Thymus (tissue), 14 donors: ENCODE measurements around the gene DIPK1A. TPM values are rescaled to one million over a fixed set of nuclear protein-coding genes. Genes with fewer than 3 reads are reported as not detected.

Experiments
- DNase-seq, 9 donors: peaks; one replicate each; pipeline ENCODE4 v3.0.0-alpha.2; 2013; ENCODE audit warnings: low spot score in 9 of 9, low read depth in 6 of 9, missing footprints in 1 of 9
- H3K27ac ChIP-seq, 2 donors: one replicate each; pipeline ENCODE4 v1.5.1; 2013; ENCODE audit warnings: control low read depth in 1 of 2, low read depth in 1 of 2, low read length in 1 of 2, mild to moderate bottlenecking in 1 of 2, moderate library complexity in 1 of 2
- H3K27me3 ChIP-seq, 2 donors: one replicate each; pipeline ENCODE4 v1.5.1; 2013; ENCODE audit warnings: low read length in 1 of 2; ENCODE audit not compliant: control insufficient read depth in 2 of 2, insufficient read depth in 1 of 2
- H3K36me3 ChIP-seq, 2 donors: one replicate each; pipeline ENCODE4 v1.5.1; 2013; ENCODE audit warnings: low read length in 1 of 2, mild to moderate bottlenecking in 1 of 2, moderate library complexity in 1 of 2; ENCODE audit not compliant: control insufficient read depth in 2 of 2, insufficient read depth in 2 of 2
- H3K4me1 ChIP-seq, 2 donors: one replicate each; pipeline ENCODE4 v1.5.1; 2013; ENCODE audit warnings: low read length in 2 of 2; ENCODE audit not compliant: control insufficient read depth in 2 of 2, insufficient read depth in 2 of 2
- H3K4me3 ChIP-seq, 2 donors: one replicate each; pipeline ENCODE4 v1.5.1; 2013; ENCODE audit warnings: low read length in 2 of 2, control low read depth in 1 of 2, mild to moderate bottlenecking in 1 of 2
- H3K9me3 ChIP-seq, 2 donors: one replicate each; pipeline ENCODE4 v1.5.1; 2013; ENCODE audit warnings: low read length in 1 of 2, mild to moderate bottlenecking in 1 of 2; ENCODE audit not compliant: control insufficient read depth in 2 of 2, insufficient read depth in 1 of 2
- WGBS: extraction: QIAGEN DNeasy Blood & Tissue Kit; methylation state at CpG from one replicate; pipeline ENCODE4 v1.1.7; 2013; 5-methylcytosine and 5-hydroxymethylcytosine counted together
- long read RNA-seq, 10 donors: transcript quantifications; one replicate each; lab custom pipeline, GENCODE V29; 2026
- polyA plus RNA-seq: library from polyadenylated mRNA; stranded (reverse); fragments of 200-250 nt; gene quantifications from one replicate; pipeline ENCODE4 v1.2.3, GENCODE V29; 2013
- total RNA-seq: library from RNA; stranded (reverse); fragments of 120-200 nt; gene quantifications from one replicate; pipeline ENCODE4 v1.2.4, GENCODE V29; 2013
- donor health status: healthy.

The DIPK1A gene
- total RNA-seq = 11.9 TPM
- polyA plus RNA-seq = 13.1 TPM
- long read RNA-seq, donor 1, partial matches to known transcripts = 0 of 1 reads
- long read RNA-seq, donor 1, other reads (novel, unspliced or antisense) = 0 of 1 reads
- long read RNA-seq, donor 2, transcript FAM69A-201 (5 exons, 2,574 nt) = major isoform, 22 of 7,842 reads
- long read RNA-seq, donor 2, partial matches to known transcripts = 7,615 of 7,842 reads
- long read RNA-seq, donor 2, other reads (novel, unspliced or antisense) = 205 of 7,842 reads
- long read RNA-seq, donor 3, transcript FAM69A-201 (5 exons, 2,574 nt) = major isoform, 14 of 6,130 reads
- long read RNA-seq, donor 3, partial matches to known transcripts = 6,004 of 6,130 reads
- long read RNA-seq, donor 3, other reads (novel, unspliced or antisense) = 112 of 6,130 reads
- long read RNA-seq, donor 4, transcript FAM69A-201 (5 exons, 2,574 nt) = major isoform, 10 of 3,975 reads
- long read RNA-seq, donor 4, partial matches to known transcripts = 3,072 of 3,975 reads
- long read RNA-seq, donor 4, other reads (novel, unspliced or antisense) = 893 of 3,975 reads
- long read RNA-seq, donor 5, transcript FAM69A-201 (5 exons, 2,574 nt) = major isoform, 17 of 1,764 reads
- long read RNA-seq, donor 5, partial matches to known transcripts = 1,747 of 1,764 reads
- long read RNA-seq, donor 5, other reads (novel, unspliced or antisense) = 0 of 1,764 reads
- long read RNA-seq, donor 6, transcript FAM69A-201 (5 exons, 2,574 nt) = major isoform, 9 of 16 reads
- long read RNA-seq, donor 6, partial matches to known transcripts = 7 of 16 reads
- long read RNA-seq, donor 6, other reads (novel, unspliced or antisense) = 0 of 16 reads
- long read RNA-seq, donor 7, transcript FAM69A-201 (5 exons, 2,574 nt) = major isoform, 10 of 11 reads
- long read RNA-seq, donor 7, partial matches to known transcripts = 0 of 11 reads
- long read RNA-seq, donor 7, other reads (novel, unspliced or antisense) = 0 of 11 reads
- long read RNA-seq, donor 8, partial matches to known transcripts = 655 of 1,389 reads
- long read RNA-seq, donor 8, other reads (novel, unspliced or antisense) = 731 of 1,389 reads
- long read RNA-seq, donor 9, transcript FAM69A-201 (5 exons, 2,574 nt) = major isoform, 6 of 92 reads
- long read RNA-seq, donor 9, partial matches to known transcripts = 86 of 92 reads
- long read RNA-seq, donor 9, other reads (novel, unspliced or antisense) = 0 of 92 reads
- long read RNA-seq, donor 10, transcript FAM69A-201 (5 exons, 2,574 nt) = major isoform, 6 of 2,983 reads
- long read RNA-seq, donor 10, partial matches to known transcripts = 2,315 of 2,983 reads
- long read RNA-seq, donor 10, other reads (novel, unspliced or antisense) = 660 of 2,983 reads

DNA sequence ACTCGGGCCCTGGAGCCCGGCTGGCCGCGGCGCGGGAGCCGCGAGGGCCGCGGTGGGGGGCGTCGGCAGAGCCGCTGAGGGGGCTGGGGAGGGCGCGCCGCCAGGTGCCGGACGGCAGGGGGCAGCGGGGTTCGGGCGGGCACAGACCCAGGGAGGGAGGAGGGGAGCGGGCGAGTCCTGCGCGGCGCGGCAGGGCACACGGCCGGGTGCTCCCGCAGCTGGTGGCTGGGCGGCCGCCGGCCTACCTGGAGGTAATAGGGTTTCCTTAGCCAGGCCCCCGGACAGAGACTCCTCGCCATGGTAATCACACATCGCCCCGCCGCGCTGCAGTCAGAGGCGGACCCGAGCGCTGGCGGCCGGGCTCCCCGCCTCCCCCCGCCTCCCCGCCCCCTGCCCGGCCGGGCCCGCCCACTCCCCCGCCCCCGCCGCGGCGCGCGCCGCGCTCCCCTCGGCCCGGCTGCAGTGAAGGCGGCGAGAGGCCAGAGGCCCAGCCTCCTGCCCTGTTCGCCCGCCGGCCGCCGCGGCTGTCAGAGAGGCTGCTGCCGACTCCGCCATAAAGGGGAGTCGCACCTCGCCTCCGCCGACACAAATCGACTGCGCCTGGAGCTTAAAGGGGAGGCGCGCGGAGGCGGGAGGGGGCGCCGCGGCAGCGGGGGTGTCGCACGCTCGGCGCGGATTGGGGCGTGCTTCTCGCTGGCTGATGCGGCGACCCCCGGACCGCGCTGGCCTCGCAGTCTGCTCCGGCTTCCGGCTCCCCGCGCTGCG lies at the start of gene DIPK1A:
Gene DIPK1A, minus strand, starts transcription at position 332 of the 765 bp plus-strand sequence. Its CDS starts 33 bp downstream, at position 299.
- H3K27me3 ChIP-seq = no peaks in the 10 kb centered on the region
- peak within 1 kb of the TSS; percentile 77 to 90 for H3K4me3 ChIP-seq
- no peaks in the 10 kb centered on the region for H3K36me3 ChIP-seq
- peaks cover 30 to 62% of the 10 kb centered on the region in 2 donors for H3K4me1 ChIP-seq
- H3K27ac ChIP-seq = peak within 1 kb of the TSS; percentile 92 to 97
- under 1% methylated on average over 103 of the region's 103 CpGs for whole genome bisulfite sequencing
- no peaks in the 10 kb centered on the region for H3K9me3 ChIP-seq
- DNase-seq = peak in 7 of 9 donors; percentile 69 to 90 (median 76)

DNA sequence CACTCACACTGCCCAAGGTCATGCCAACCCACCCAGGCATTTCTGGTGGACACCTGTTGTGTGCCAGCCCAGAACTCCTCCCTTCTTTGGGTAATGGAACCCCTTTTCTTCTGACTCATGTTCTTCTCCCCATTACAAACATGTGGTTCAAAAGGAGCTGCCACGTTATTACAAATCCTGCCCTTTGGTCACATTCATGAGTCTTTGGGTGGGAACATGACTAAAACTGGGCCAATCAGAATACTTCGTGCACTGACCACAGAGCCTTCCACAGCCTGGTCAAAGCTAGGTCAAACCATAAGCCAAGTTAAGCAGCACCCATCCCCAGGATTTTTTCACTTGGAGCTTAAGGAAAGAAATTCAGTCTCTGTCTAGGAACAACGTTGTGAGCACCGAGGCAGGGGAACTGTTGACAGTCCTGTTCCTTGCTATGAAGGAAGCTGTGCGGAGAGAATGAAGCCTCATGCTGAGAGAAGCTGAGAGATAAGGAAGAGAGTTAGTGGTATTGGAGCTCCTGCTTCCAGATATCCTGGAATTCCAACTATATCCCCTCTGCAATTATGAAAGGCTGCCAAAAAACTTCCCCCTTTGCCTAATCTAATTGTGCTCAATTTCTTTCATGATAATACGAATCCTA lies 46.8 kb upstream of the DIPK1A start:
- no peak overlapping the region for H3K27ac ChIP-seq
- 90% methylated on average over 6 of the region's 6 CpGs for WGBS
- H3K4me3 ChIP-seq = no peak overlapping the region
- H3K4me1 ChIP-seq = no peaks in the 10 kb centered on the region
- no peaks in the 10 kb centered on the region for H3K27me3 ChIP-seq
- no peaks in the 10 kb centered on the region for H3K9me3 ChIP-seq
- H3K36me3 ChIP-seq = no peaks in the 10 kb centered on the region
- no peak for DNase-seq

DNA sequence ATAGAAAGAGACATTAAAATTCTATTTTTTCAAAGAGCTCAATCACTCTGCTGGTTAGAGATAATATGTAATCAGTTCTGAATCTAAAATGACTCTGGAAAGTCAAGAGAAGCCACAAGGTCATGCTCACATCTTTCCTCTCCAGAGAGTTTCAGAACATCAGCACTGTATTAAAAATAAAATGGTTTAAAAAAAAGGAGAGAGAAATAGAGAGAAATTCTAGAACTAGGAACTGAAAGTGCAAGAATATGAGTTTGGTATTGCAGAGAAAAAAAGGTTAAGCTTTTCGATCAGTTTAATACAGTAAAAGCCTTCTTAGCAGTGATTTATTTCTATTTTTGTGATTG lies 44.0 kb upstream of the DIPK1A start:
- no peak for DNase-seq
- no peaks in the 10 kb centered on the region for H3K9me3 ChIP-seq
- peaks cover 0 to 2% of the 10 kb centered on the region in 2 donors for H3K4me1 ChIP-seq
- WGBS = 94% methylated on average over 1 of the region's 1 CpG
- H3K27me3 ChIP-seq = no peaks in the 10 kb centered on the region
- H3K4me3 ChIP-seq = no peak overlapping the region
- no peaks in the 10 kb centered on the region for H3K36me3 ChIP-seq
- no peak overlapping the region for H3K27ac ChIP-seq

DNA sequence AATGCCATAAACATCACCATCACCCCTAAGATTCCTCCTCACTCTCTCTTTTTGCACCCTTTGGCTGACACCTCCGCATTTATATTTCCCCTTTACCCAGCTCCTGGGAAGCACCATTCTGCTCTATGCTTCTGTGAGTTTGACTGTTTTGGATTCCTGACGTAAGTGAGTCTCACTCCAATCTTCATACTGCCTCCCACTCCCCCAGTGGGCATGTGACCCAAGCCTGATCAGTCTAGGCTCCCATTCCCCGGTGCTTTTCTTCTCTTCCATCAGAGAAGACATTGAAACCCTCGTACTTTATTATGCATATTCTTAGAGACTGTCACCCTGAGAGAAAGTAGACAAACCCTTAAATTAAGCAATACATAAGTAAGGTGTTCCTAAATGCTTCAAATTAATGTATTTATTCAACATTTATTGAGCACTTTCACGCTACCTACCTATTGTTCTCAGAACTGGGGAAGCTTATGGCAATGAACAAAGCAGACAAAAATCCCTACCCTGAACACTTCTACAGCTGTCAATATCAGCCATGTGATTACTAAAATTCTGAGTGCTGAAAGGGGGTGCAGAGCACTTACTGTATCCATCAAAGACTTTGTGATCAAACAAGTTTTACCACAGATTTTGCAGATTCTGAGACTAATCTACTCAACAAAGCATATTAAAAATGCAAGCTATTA lies 43.4 kb upstream of the DIPK1A start:
- 94% methylated on average over 5 of the region's 5 CpGs for WGBS
- H3K4me3 ChIP-seq = no peak overlapping the region
- H3K27ac ChIP-seq = no peak overlapping the region
- H3K36me3 ChIP-seq = no peaks in the 10 kb centered on the region
- H3K4me1 ChIP-seq = peaks cover 0 to 2% of the 10 kb centered on the region in 2 donors
- H3K9me3 ChIP-seq = no peaks in the 10 kb centered on the region
- no peaks in the 10 kb centered on the region for H3K27me3 ChIP-seq
- DNase-seq = no peak

DNA sequence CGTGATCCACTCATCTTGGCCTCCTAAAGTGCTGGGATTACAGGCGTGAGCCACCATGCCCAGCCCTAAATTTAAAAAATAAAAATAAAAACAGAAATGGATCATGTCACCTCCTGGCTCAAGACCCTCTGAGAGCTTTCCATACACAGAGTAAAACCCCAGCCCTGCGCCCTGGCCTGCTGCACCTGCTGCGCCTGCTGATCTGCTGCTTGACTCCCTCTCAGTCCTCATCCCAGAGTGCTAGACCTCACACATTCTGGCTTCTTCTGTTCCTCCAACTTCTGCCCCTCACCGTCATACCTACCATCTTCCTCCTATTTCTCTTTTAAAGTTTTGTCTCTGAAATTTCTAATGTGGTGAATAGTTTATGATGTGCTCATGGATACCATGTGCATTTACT lies 42.7 kb upstream of the DIPK1A start:
- WGBS = 98% methylated on average over 5 of the region's 5 CpGs
- Histone ChIP-seq H3K4me3 (no peak overlapping the region), H3K9me3 (no peaks in the 10 kb centered on the region), H3K36me3 (no peaks in the 10 kb centered on the region), H3K27ac (no peak overlapping the region), H3K27me3 (no peaks in the 10 kb centered on the region), H3K4me1 (peaks cover 0 to 2% of the 10 kb centered on the region in 2 donors)
- DNase-seq = no peak

DNA sequence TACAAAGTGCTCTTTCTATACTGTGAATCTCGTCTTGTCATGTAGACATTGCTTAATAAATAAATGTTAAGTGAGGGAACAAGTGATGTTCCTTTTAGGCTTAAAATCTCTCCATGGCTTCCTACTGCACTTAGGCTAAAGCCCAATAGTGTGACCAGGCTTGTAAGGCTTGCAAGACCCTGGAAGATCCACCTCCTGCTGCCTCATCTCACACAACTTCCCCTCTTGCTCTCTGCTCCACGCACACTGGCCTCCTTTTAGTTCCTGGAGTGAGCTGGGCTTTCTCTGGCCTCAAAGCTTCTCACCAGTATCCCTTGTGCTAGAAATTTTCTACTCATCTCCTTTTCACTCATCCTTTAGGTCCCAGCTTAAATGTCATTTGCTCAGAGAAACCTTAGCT lies 41.5 kb upstream of the DIPK1A start:
- 89% methylated on average over 2 of the region's 2 CpGs for WGBS
- no peaks in the 10 kb centered on the region for H3K9me3 ChIP-seq

DNA sequence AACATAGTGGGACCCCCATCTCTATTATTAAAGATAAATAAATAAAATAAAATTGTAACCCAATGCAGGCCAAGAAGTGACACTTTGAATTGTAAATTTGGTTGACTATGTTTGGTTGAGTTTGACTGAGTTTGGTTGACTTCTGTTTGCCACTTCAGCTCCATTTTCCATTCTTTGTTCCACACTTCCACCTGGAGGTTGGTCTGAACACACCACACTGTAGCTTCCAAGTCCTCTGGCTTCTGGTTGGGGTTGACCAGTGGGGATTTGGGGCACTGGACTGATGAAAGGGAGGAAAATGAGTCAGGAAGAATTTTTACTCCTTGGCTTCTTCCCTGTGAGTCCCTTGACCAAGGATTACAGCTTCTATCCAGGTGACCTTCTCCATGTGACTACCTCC lies 40.6 kb upstream of the DIPK1A start:
- Histone ChIP-seq H3K4me3 (no peak overlapping the region), H3K27ac (no peak overlapping the region), H3K9me3 (no peaks in the 10 kb centered on the region), H3K4me1 (peaks cover 0 to 2% of the 10 kb centered on the region in 2 donors), H3K36me3 (no peaks in the 10 kb centered on the region), H3K27me3 (no peaks in the 10 kb centered on the region)
- DNase-seq = no peak

More for the DNA sequence above, 41.5 kb upstream of the DIPK1A start:
- Histone ChIP-seq H3K4me3 (no peak overlapping the region), H3K4me1 (peaks cover 0 to 2% of the 10 kb centered on the region in 2 donors), H3K27ac (no peak overlapping the region), H3K27me3 (no peaks in the 10 kb centered on the region), H3K36me3 (no peaks in the 10 kb centered on the region)
- no peak for DNase-seq
